Muscle layer of colon (tissue), 2 donors: ENCODE results near the gene ETV6.

Experiments used
- H3K27ac ChIP-seq: one replicate; pipeline ENCODE4 v1.7.0; 2013; ENCODE audit warnings: low read depth, mild to moderate bottlenecking, low read length, moderate library complexity
- H3K27me3 ChIP-seq, 2 donors: one replicate each; pipeline ENCODE4 v1.7.0; 2013; ENCODE audit warnings: low read length in 2 of 2, mild to moderate bottlenecking in 2 of 2; ENCODE audit not compliant: insufficient read depth in 2 of 2, control insufficient read depth in 1 of 2
- H3K36me3 ChIP-seq: one replicate; pipeline ENCODE4 v1.7.0; 2013; ENCODE audit warnings: mild to moderate bottlenecking, low read length; ENCODE audit not compliant: insufficient read depth
- H3K4me1 ChIP-seq: one replicate; pipeline ENCODE4 v1.7.0; 2013; ENCODE audit warnings: mild to moderate bottlenecking, low read length; ENCODE audit not compliant: insufficient read depth
- H3K4me3 ChIP-seq, 2 donors: one replicate each; pipeline ENCODE4 v1.7.0; 2013; ENCODE audit warnings: low read length in 2 of 2, low read depth in 1 of 2, mild to moderate bottlenecking in 1 of 2, moderate library complexity in 1 of 2
- H3K9ac ChIP-seq: one replicate; pipeline ENCODE4 v1.7.0; 2013; ENCODE audit warnings: low read length
- H3K9me3 ChIP-seq: one replicate; pipeline ENCODE4 v1.7.0; 2013; ENCODE audit warnings: mild to moderate bottlenecking, low read length
- donor health status: abdominal sarcoma.
- donor health status: Adenocarcinoma of cecum.

The ETV6 gene

DNA sequence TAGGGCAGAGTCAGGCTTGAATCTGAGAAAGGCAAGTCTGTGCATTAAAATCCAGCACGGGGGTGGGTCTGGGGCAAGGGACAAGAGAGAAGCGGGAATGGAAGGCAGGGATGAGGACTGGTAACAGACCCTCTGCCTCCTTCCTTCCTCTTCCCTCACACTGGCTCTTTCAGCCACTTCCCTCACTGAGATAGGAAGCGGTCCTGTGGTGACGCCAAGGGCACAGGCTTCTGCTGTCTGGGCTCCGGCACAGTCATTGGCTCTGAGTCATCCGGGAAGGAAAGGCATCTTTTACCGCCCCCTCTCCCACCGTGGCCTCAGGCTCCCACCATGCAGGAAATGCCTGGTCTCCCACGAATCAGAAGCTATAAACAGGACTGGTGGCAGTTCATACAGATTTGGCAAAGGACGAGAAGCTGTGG, 70.2 kb downstream of the ETV6 start:
- Histone ChIP-seq H3K9me3 (no peaks in the 10 kb centered on the region), H3K4me3 (peak overlapping the region in 1 of 2 donors; percentile 15), H3K4me1 (peaks cover 52% of the 10 kb centered on the region), H3K27me3 (no peaks in the 10 kb centered on the region), H3K9ac (no peak overlapping the region), H3K27ac (peak overlapping the region; percentile 90), H3K36me3 (no peaks in the 10 kb centered on the region)

DNA sequence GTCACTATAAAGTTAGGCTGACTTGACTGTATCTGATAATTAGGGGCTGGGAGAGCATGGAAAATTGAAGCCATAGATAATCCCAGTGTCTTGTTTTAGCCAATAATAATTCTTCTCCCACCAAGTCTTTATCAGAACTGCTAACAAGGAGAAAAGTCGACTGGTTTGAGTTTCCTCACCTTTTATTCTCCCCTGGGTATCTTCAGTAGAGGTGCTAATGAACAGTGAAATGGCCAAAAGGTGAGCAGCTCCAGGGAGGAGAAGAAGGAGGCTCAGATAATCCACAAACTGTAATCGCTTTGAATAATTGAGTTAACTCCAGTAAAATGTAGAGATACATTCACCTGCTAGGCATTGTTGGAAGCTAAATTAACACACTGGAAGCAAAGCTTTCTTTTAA, 72.6 kb downstream of the ETV6 start:
- Histone ChIP-seq H3K9me3 (no peaks in the 10 kb centered on the region), H3K4me3 (no peak overlapping the region), H3K9ac (no peak overlapping the region), H3K36me3 (no peaks in the 10 kb centered on the region), H3K27ac (no peak overlapping the region), H3K27me3 (no peaks in the 10 kb centered on the region), H3K4me1 (peaks cover 67% of the 10 kb centered on the region)

DNA sequence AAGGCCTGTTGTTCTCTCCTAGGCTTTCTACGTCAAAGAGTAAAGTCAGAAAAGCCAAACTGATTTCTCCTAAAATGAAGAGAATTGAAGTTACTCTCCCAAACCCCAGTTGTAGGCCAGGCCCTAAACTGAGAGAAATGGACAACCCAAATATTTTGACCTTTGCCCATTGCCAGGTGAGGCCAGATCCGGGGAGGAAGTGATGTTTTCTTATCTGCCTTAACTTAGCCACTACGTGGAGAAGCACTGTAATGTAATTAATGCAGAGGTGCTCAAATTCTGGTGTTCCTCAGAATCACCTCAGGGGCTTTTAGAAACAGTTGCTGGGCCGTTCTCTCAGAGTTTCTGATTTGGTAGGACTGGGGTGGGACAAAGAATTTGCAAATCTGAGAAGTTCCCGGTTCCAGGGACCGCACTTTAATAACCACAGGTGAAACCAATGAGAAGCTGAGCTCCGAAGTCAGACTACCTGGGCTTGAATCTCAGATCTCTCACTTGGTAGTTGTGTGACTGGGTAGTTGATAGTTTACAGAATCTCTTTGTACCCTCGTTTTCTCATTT, 73.2 kb downstream of the ETV6 start:
- Histone ChIP-seq H3K4me3 (no peak overlapping the region), H3K9me3 (no peaks in the 10 kb centered on the region), H3K4me1 (peaks cover 66% of the 10 kb centered on the region), H3K27me3 (no peaks in the 10 kb centered on the region), H3K27ac (no peak overlapping the region), H3K9ac (no peak overlapping the region), H3K36me3 (no peaks in the 10 kb centered on the region)

DNA sequence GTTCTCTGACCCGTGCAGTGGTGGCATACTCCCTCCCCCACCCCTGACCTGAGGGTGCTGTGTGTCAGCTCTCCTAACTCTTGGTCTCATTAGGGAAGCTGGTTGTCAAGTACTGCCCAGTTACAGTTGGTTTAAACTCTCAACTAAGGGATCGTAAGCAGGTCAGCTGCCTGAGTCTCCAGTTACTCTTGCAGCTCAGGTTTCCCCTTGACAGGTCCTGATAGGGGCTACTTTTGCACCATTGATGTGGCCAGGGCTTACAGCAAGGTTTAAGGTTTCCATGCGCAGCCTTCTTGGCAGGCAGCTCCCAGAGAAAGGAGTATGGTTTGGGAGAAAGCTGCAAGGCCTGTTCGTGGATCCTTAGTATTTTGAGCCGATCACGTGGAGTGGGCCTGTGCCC, 74.5 kb downstream of the ETV6 start:
- Histone ChIP-seq H3K36me3 (no peaks in the 10 kb centered on the region), H3K4me3 (peak overlapping the region in 1 of 2 donors; percentile 3), H3K9me3 (no peaks in the 10 kb centered on the region), H3K27me3 (no peaks in the 10 kb centered on the region), H3K9ac (no peak overlapping the region), H3K27ac (no peak overlapping the region), H3K4me1 (peaks cover 53% of the 10 kb centered on the region)

DNA sequence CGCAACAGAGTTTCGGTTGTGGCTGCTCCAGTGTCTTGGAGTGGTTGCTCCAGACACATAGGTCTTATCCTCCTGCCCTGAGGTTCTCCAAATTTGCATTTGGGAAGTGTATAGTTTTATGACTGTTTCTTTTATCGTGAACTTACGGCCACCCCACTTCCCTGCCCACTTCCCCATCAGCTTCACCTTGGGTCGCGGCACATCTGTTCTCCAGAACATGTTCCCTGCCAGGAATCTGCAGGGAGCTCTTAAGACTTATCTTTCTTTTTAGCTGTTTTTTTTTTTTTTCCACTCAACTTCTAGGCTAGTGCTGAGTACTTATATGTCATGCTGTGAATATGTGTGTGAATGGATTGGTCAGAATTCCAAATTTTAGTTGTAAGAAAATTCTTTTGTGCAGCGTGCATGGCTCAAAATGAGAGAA, 75.4 kb downstream of the ETV6 start:
- Histone ChIP-seq H3K27ac (no peak overlapping the region), H3K27me3 (no peaks in the 10 kb centered on the region)

DNA sequence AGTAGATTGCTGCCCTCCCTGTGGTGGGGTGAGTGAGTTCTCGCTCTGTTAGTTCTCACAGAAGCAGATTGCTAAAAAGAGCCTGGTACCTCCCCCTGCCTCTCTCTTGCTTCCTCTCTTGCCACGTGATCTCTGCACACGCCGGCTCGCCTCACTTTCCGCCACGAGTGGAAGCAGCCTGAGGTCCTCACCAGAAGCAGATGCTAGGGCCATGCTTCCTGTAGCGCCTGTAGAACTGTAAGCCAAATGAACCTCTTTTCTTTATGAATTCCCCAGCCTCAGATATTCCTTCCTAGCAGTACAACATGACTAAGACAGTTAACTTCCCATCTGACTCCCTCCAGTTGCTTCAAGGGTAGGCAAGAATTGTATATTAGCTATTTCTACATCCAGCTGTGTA, 76.2 kb downstream of the ETV6 start:
- H3K9ac ChIP-seq, result no peak overlapping the region
- H3K27me3 ChIP-seq, result no peaks in the 10 kb centered on the region
- H3K4me3 ChIP-seq, result no peak overlapping the region
- no peaks in the 10 kb centered on the region for H3K9me3 ChIP-seq
- H3K4me1 ChIP-seq, result peaks cover 40% of the 10 kb centered on the region
- peak overlapping the region; percentile 7 for H3K27ac ChIP-seq
- H3K36me3 ChIP-seq, result no peaks in the 10 kb centered on the region

More for the DNA sequence above, 75.4 kb downstream of the ETV6 start:
- Histone ChIP-seq H3K9ac (no peak overlapping the region), H3K36me3 (no peaks in the 10 kb centered on the region), H3K9me3 (no peaks in the 10 kb centered on the region), H3K4me3 (peak overlapping the region in 1 of 2 donors; percentile 26), H3K4me1 (peaks cover 44% of the 10 kb centered on the region)

DNA sequence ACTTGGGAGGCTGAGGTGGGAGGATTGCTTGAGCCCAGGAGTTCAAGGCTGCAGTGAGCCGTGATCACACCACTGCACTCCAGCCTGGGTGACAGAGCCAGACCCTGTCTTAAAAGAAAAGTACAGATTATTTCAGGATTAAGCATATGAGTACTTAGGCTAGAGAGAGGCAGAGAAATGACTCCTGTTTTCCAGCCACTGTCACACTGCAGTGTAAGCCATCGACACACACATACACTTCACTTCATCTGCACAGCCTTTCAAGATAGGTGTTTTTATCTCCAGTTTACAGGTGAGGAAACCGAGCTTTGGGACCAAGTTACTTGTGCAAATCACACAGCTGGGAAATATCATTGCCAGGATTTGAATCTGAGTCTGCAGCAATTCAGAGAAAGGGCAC, 77.2 kb downstream of the ETV6 start:
- Histone ChIP-seq H3K27me3 (no peaks in the 10 kb centered on the region), H3K36me3 (no peaks in the 10 kb centered on the region), H3K27ac (peak overlapping the region; percentile 55), H3K9ac (no peak overlapping the region), H3K9me3 (no peaks in the 10 kb centered on the region), H3K4me3 (no peak overlapping the region), H3K4me1 (peaks cover 40% of the 10 kb centered on the region)

DNA sequence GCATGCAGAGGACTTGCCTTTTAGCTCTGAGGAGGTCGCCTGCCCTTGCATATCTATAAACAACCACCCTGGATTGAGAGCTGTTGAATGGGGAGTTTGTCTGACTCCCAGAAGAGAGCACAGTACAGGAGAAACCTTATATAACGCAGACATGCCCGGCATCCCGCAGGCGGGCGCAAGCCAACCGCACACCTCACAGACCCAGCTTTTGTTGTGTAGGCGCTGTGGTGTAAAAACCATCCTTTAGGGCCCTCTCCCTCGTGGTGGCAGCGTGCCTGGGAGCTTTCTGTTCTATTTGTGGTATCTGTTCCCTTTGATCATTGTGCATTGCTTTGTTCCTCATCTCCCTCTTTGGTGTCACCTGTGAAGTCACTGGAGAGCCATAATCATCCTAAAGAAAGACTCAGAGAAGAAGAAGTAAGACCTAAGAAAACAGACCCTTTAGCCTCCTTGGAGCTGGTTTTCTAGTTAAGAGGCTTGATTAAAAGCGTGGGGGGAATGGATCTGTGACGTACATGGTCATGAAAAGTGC, 77.7 kb downstream of the ETV6 start:
- Histone ChIP-seq H3K9ac (no peak overlapping the region), H3K4me1 (peaks cover 40% of the 10 kb centered on the region), H3K27ac (peak overlapping the region; percentile 55)

DNA sequence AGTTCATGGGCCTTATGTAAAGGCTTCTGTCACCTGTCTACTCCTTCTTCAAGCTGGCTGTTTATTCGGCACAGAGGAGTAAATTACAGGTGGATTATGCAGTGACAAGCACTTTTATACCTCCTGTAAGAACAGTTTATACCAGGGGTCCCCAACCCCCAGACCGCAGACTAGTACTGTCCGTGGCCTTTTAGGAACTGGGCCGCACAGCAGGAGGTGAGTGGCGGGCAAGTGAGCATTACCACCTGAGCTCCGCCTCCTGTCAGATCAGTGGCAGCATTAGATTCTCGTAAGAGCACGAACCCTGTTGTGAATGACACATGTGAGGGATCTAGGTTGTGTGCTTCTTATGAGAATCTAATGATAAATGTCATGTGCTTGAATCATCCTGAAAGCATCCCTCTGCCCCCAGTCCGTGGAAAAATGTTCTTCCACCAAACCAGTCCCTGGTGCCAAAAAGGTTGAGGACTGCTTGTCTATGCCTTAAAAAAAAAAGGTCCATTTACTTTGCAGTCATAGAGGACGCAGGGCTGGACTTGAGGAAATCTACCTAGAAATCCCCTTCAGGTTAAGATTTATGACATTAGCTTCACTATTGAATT, 78.8 kb downstream of the ETV6 start:
- Histone ChIP-seq H3K27me3 (no peaks in the 10 kb centered on the region), H3K9me3 (no peaks in the 10 kb centered on the region), H3K4me3 (no peak overlapping the region), H3K9ac (no peak overlapping the region), H3K27ac (no peak overlapping the region), H3K36me3 (no peaks in the 10 kb centered on the region), H3K4me1 (peaks cover 40% of the 10 kb centered on the region)

More for the DNA sequence above, 77.7 kb downstream of the ETV6 start:
- Histone ChIP-seq H3K9me3 (no peaks in the 10 kb centered on the region), H3K4me3 (no peak overlapping the region), H3K36me3 (no peaks in the 10 kb centered on the region), H3K27me3 (no peaks in the 10 kb centered on the region)

DNA sequence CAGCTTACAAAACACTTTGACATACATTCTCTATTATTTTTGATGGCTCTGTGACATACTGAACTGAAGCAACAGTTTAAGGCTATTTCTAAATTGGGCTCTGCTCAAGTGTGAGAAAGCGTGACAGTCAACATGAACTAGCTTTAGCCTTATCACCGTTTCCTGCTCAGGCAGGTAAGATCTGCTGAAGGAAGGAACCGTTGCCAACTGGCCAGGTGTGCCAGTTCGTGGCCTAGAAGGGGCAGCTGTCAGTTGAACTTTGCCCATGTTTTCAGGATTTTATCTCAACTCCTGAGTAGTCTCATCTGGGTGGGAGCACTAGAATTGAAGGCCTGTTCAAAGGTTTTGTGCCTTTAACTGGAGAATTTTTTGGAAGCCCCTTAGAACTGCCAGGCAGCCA, 79.5 kb downstream of the ETV6 start:
- Histone ChIP-seq H3K4me3 (no peak overlapping the region), H3K36me3 (no peaks in the 10 kb centered on the region), H3K9me3 (no peaks in the 10 kb centered on the region), H3K4me1 (peaks cover 32% of the 10 kb centered on the region), H3K27me3 (no peaks in the 10 kb centered on the region), H3K9ac (no peak overlapping the region), H3K27ac (no peak overlapping the region)

DNA sequence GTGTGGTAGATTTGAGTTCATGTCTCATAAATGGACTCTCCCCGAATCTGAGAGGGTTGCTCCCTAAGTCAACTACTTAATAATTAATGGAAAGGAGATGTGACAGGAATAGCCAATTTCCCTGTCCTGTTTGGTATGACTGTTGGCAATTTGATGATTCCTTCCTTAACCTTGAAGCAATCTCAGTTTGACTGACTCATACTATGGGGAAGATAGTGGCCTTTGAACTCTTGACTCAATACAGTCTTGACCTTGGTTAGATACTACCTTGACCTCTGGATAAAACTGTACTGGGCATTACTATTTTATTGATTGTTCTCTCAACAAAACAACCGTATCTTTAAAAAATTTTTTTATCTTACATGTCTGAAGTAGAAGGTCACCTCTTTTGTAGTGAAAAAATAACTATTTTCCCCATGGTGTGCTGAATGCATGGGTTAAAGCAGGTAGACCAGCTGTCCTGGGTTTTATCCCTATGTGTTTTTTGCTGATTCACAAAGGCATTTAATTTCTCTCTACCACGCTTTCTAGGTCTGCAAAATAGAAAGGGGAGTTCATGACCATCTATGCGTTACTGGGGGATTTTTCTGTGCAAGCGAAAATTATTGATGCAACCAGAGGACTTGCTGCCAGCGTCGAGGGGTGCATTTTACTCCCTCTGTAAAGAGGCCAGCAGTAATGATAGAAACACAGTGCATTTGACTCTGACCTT, 80.1 kb downstream of the ETV6 start:
- peaks cover 26% of the 10 kb centered on the region for H3K4me1 ChIP-seq

More for the DNA sequence above, 80.1 kb downstream of the ETV6 start:
- Histone ChIP-seq H3K27me3 (no peaks in the 10 kb centered on the region), H3K27ac (no peak overlapping the region), H3K36me3 (no peaks in the 10 kb centered on the region), H3K9ac (no peak overlapping the region), H3K4me3 (no peak overlapping the region), H3K9me3 (no peaks in the 10 kb centered on the region)
